ENCODE measurements around the gene GAPT. TPM values are rescaled to one million over a fixed set of nuclear protein-coding genes. Genes with fewer than 3 reads are reported as not detected.

GAPT gene
- total and polyA plus RNA-seq, 2 experiments from 2014 or later = not detected

DNA sequence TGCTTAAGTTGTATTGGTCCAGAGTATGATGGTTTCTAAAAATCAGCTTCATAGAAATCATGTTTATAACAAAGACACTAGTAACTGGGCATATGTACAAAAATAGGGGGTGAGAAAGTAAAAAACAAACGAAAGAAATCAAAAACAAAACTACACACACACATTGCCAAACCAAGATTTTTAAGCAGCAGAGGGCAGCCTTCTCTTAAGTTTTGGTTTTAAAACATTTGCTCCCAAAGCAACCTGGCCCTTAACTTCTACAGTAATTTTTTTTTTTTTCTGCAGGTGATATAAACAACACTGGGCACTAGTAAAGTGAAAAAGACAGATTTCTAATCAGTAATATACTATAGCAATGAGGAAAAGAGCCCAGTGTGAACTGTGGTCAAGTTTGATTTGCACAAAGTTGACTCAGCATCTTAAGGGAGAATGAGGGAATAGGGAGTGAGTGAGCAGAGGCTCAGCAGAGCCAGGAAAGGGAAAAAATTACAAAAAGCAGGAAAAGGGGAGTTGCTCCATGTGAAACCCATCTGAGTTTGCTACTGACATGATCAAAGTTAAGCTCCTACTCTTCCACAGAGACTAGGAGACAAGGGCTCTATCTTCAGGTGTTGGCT, 13.4 kb upstream of the GAPT start:
- Histone ChIP-seq H3K36me3 (no peaks in the 10 kb centered on the region), H3K4me1 (ENCODE audit: low read depth) (no peaks in the 10 kb centered on the region), H3K4me3 (no peak overlapping the region), H3K27ac (no peak overlapping the region), H3K9me3 (ENCODE audit: low read depth) (no peaks in the 10 kb centered on the region), H3K27me3 (no peaks in the 10 kb centered on the region)
- DNase-seq (ENCODE audit: low read depth in 1 of 2, low spot score in 1 of 2) = peak in 1 of 2 donors; percentile 30
- TF ChIP-seq, protein P1, sequence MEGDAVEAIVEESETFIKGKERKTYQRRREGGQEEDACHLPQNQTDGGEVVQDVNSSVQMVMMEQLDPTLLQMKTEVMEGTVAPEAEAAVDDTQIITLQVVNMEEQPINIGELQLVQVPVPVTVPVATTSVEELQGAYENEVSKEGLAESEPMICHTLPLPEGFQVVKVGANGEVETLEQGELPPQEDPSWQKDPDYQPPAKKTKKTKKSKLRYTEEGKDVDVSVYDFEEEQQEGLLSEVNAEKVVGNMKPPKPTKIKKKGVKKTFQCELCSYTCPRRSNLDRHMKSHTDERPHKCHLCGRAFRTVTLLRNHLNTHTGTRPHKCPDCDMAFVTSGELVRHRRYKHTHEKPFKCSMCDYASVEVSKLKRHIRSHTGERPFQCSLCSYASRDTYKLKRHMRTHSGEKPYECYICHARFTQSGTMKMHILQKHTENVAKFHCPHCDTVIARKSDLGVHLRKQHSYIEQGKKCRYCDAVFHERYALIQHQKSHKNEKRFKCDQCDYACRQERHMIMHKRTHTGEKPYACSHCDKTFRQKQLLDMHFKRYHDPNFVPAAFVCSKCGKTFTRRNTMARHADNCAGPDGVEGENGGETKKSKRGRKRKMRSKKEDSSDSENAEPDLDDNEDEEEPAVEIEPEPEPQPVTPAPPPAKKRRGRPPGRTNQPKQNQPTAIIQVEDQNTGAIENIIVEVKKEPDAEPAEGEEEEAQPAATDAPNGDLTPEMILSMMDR (IDR thresholded peaks at IDR 0.05; ENCODE audit: low read depth, low read length) = peak; percentile 26

DNA sequence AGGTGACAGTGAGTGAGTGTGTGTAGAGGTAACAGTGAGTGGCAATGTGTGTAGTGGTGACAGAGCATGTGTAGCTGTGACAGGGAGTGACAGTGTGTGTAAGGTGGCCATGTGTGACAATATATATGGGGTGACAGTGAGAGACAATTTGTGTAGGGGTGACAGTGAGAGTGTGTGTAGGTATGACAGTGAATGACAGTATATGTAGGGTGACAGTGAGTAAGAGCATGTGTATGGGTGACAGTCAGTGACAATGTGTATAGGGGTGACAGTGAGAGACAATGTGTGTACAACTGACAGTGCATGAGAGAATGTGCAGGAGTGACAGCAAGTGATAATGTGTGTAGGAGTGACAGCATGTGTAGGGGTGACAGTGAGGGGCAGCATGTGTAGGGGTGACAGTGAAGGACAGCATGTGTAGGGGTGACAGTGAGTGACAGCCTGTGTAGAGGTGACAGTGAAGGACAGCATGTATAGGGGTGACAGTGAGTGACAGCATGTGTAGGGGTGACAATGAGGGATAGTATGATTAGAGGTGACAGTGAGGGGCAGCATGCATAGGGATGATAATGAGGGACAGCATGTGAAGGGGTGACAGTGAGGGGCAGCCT, 10.1 kb upstream of the GAPT start:
- TF ChIP-seq, protein P1 (IDR thresholded peaks at IDR 0.05; ENCODE audit: low read depth, low read length) = no peak
- H3K36me3 ChIP-seq = no peaks in the 10 kb centered on the region
- no peak for DNase-seq (ENCODE audit: low read depth in 1 of 2, low spot score in 1 of 2)
- H3K27ac ChIP-seq = no peak overlapping the region
- H3K4me1 ChIP-seq (ENCODE audit: low read depth) = no peaks in the 10 kb centered on the region
- H3K27me3 ChIP-seq = no peaks in the 10 kb centered on the region
- H3K4me3 ChIP-seq = no peak overlapping the region
- no peaks in the 10 kb centered on the region for H3K9me3 ChIP-seq (ENCODE audit: low read depth)

DNA sequence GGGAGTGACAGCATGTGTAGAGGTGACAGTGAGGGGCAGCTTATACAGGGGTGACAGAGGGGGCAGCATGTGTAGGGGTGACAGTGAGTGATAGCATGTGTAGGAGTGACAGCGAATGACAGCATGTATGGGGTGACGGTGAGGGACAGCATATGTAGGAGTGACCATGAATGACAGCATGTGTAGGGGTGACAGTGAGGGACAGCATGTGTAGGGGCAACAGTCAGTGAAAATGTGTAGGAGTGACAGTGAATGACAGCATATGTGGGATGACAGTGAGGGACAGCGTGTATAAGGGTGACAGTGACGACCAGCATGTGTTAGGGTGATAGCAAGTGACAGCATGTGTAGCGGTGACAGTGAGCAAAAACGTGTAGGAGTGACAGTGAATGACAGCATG, 9.4 kb upstream of the GAPT start:
- Histone ChIP-seq H3K9me3 (ENCODE audit: low read depth) (no peaks in the 10 kb centered on the region), H3K4me1 (ENCODE audit: low read depth) (no peaks in the 10 kb centered on the region), H3K27ac (no peak overlapping the region), H3K27me3 (no peaks in the 10 kb centered on the region), H3K36me3 (no peaks in the 10 kb centered on the region), H3K4me3 (no peak overlapping the region)
- TF ChIP-seq, protein P1 (IDR thresholded peaks at IDR 0.05; ENCODE audit: low read depth, low read length) = no peak
- DNase-seq (ENCODE audit: low read depth in 1 of 2, low spot score in 1 of 2) = no peak

DNA sequence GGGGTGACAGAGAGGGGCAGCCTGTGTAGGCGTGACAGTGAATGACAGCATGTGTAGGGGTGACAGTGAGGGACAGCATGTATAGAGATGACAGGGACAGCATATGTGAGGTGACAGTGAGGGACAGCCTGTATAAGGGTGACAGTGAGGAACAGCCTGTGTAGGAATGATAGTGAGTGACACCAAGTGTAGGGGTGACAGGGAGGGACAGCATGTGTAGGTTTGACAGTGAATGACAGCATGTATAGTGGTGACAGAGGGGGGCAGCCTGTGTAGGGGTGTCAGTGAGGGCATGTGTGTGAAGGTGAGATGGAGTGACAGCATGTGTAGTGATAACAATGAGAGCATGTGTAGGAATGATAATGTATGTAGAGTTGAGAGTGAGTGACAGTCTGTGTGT, 8.7 kb upstream of the GAPT start:
- no peak overlapping the region for H3K27ac ChIP-seq
- no peaks in the 10 kb centered on the region for H3K36me3 ChIP-seq
- H3K4me3 ChIP-seq = no peak overlapping the region
- H3K9me3 ChIP-seq (ENCODE audit: low read depth) = no peaks in the 10 kb centered on the region
- TF ChIP-seq, protein P1 (IDR thresholded peaks at IDR 0.05; ENCODE audit: low read depth, low read length) = no peak
- H3K27me3 ChIP-seq = no peaks in the 10 kb centered on the region
- DNase-seq (ENCODE audit: low read depth in 1 of 2, low spot score in 1 of 2) = no peak
- H3K4me1 ChIP-seq (ENCODE audit: low read depth) = no peaks in the 10 kb centered on the region

DNA sequence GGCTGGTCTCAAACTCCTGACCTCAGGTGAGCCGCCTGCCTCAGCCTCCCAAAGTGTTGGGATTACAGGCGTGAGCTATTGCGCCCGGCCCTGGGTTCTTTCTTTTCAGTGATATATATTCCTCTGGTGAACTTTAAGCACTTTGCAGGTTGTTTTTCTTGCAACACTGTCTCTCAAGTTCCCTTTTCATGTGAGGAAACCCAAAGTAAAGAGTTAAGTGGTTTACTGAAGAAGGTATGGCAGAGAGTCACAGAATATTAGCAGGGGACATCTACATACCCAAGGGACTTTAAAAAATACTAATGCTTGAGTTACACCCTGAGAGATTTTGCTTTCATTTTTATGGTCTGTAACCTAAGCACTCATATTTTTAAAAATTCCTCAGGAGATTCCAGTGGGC, 6.7 kb upstream of the GAPT start:
- Histone ChIP-seq H3K27me3 (no peaks in the 10 kb centered on the region), H3K4me1 (ENCODE audit: low read depth) (no peaks in the 10 kb centered on the region), H3K36me3 (no peaks in the 10 kb centered on the region), H3K27ac (no peak overlapping the region), H3K9me3 (ENCODE audit: low read depth) (no peaks in the 10 kb centered on the region), H3K4me3 (no peak overlapping the region)
- TF ChIP-seq, protein P1 (IDR thresholded peaks at IDR 0.05; ENCODE audit: low read depth, low read length) = no peak
- DNase-seq (ENCODE audit: low read depth in 1 of 2, low spot score in 1 of 2) = no peak
